Right cardiac atrium (tissue), 5 donors: ENCODE measurements around the gene RRM1. TPM values are rescaled to one million over a fixed set of nuclear protein-coding genes. Genes with fewer than 3 reads are reported as not detected.
A peak's percentile ranks its signal among the peaks of the same experiment; 100 is the strongest.

ENCODE experiments used
- ATAC-seq, 2 donors: fragments of 200-7000 bp; cut with Tn5 transposase; one replicate each; pipeline versions ENCODE4 v1.8.0 to v1.9.1; 2020; ENCODE audit warnings: moderate library complexity in 2 of 2, mild to moderate bottlenecking in 1 of 2
- DNase-seq, 3 donors: peaks; one replicate each; pipeline ENCODE4 v3.0.0-alpha.2; 2020
- H3K27ac ChIP-seq: one replicate; pipeline ENCODE4 v1.5.1; 2013; ENCODE audit warnings: mild to moderate bottlenecking, low read length, control low read depth, moderate library complexity
- H3K27me3 ChIP-seq: one replicate; pipeline ENCODE4 v1.6.1; 2013; ENCODE audit not compliant: control insufficient read depth, insufficient read depth
- H3K4me1 ChIP-seq: one replicate; pipeline ENCODE4 v1.6.1; 2013; ENCODE audit warnings: low read length; ENCODE audit not compliant: control insufficient read depth, insufficient read depth
- H3K4me3 ChIP-seq: one replicate; pipeline ENCODE4 v1.5.1; 2013; ENCODE audit warnings: low read length, control low read depth
- H3K9me3 ChIP-seq: one replicate; pipeline ENCODE4 v1.6.1; 2013; ENCODE audit warnings: low read length; ENCODE audit not compliant: control insufficient read depth
- WGBS: extraction: QIAGEN DNeasy Blood & Tissue Kit; methylation state at CpG from one replicate; pipeline ENCODE4 v1.1.7; 2013; 5-methylcytosine and 5-hydroxymethylcytosine counted together
- intact Hi-C, 4 donors: fragments of 100-400 bp; cut with DNase I; formaldehyde crosslinking; loops; one replicate each; pipeline versions ENCODE4 v1.11.0 to v1.14.0; 2022 to 2023
- polyA plus RNA-seq: library from polyadenylated mRNA; stranded (reverse); fragments of 200-250 nt; gene quantifications from one replicate; pipeline ENCODE4 v1.2.3, GENCODE V29; 2013
- total RNA-seq, 4 donors: library from RNA; stranded (reverse); fragmentation: NEBNext Ultra II Directional; extraction: Animal tissue kit (Norgen Biotek cat#: 25700); gene quantifications; one replicate each; pipeline ENCODE4 v1.2.1, GENCODE V29; 2021
- donor health status: healthy with polysubstance abuse.
- donor health status: DM: no; HTN: yes; CAD: no.
- donor health status: DM: no; HTN: no; CAD: no.
- donor health status: DM: no; HTN: yes; CAD: no; lungs with severe emphysema.
- donor health status: DM: yes; HTN: yes; CAD: no.

RRM1 gene
- total and polyA plus RNA-seq, 5 donors: 11.9 to 29.0 (median 26.4) TPM

DNA sequence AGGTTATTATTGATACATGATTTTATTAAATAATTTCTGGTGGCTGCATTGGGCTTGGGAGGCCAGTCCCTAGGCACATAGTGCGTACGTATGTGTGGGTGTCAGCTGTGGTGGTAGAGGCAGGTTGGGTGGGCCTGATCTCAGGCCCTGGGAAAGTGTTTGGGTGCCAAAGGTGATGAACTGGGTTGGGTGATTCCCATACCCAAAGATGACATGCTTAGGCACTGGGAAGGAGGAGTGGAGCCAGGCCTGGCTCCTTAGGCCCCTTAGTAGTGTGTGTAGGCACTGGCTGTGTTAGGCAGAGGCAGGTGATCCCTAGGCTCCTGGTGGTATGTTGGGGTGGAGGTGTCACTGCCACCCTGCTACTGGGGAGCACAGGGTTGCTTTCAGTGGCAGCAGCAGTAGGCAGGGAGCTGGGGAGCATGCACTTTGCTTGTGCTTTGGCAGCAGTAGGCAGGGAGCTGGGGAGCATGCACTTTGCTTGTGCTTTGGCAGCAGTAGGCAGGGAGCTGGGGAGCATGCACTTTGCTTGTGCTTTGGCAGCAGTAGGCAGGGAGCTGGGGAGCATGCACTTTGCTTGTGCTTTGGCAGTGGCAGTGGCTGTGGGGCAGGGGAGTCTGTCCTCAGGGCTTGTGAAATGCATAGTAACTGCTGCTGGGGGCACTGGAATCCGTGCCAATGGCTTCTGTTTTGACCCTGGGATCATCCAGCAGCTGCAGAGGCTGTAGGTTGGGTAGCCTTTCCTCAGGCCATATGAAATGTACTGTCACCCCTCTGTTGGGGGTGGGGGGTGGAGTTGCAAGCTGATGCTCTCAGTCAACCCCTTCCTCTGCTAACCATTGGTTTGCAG, 84.4 kb downstream of the RRM1 start:
- DNase-seq (no peak), ATAC-seq (no peak)
- WGBS: 63% methylated on average over 3 of the region's 3 CpGs
- Histone ChIP-seq H3K27me3 (no peaks in the 10 kb centered on the region), H3K4me1 (no peaks in the 10 kb centered on the region), H3K9me3 (no peaks in the 10 kb centered on the region), H3K27ac (no peak overlapping the region), H3K4me3 (no peak overlapping the region)
- intact Hi-C loops: no loop called here

GRCh38 chr11:4180441-4181183, 86.0 kb downstream of the RRM1 start:
- no peaks in the 10 kb centered on the region for H3K27me3 ChIP-seq
- H3K4me3 ChIP-seq: no peak overlapping the region
- WGBS: 96% methylated on average over 5 of the region's 5 CpGs
- no peaks in the 10 kb centered on the region for H3K9me3 ChIP-seq
- ATAC-seq (no peak), DNase-seq (no peak)
- intact Hi-C loops: no loop called here
- no peak overlapping the region for H3K27ac ChIP-seq
- H3K4me1 ChIP-seq: no peaks in the 10 kb centered on the region

DNA sequence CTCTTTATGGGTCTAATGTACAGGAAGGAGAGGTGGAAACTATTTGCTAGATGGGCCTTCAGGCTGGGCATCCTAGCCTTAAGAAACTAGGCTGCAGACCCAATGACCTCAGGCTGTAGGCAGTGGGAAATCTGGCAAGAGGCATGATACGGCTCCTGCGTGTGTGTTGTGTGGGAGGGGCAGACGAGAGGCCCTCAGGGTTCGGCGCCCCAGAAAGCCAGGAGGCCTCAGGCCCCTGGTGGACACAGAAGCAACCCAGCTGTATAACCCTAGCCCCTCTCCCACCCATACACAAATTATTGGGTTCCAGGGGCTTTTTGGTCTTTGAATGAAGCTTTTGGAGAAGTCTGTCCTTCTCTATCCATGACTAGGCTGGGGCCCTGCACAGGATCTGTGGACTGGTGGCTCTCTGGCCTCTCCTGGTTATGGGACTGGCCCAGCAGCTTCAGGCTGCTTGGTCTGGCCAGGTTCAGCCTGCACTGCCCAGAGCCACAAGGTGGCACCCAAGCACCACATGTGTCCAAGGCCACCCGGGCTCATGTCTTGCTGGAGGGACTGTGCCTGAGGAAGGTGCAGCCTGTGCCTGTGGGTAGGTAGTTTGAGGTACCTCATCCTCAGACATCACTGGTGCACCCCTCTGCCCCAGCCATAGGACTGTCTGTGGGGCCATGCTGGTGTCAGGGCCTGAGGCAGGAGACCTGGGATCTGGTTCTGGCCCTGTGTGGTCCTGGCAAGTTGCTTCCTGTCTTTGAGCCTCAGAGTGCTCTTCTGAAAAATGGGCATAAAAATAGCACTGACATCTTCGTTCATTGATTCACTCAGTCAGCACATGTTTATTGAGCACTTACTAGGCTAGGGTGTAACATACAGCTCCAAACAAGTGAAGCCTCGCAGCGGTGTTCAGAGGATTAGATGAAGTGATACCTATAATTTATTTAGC, 87.5 kb downstream of the RRM1 start:
- Histone ChIP-seq H3K27me3 (no peaks in the 10 kb centered on the region), H3K27ac (no peak overlapping the region), H3K4me1 (no peaks in the 10 kb centered on the region), H3K9me3 (no peaks in the 10 kb centered on the region), H3K4me3 (no peak overlapping the region)
- ATAC-seq (peak; percentile 69 to 72), DNase-seq (peak; percentile 47 to 80 (median 72))
- intact Hi-C loops: no loop called here
- WGBS: 56% methylated on average over 9 of the region's 9 CpGs

GRCh38 chr11:4183410-4184057, 88.9 kb downstream of the RRM1 start:
- WGBS: 84% methylated on average over 14 of the region's 14 CpGs
- H3K27ac ChIP-seq: no peak overlapping the region
- no peak for ATAC-seq
- DNase-seq: no peak
- intact Hi-C loops: no loop called here
- H3K4me3 ChIP-seq: no peak overlapping the region
- no peaks in the 10 kb centered on the region for H3K9me3 ChIP-seq
- H3K4me1 ChIP-seq: no peaks in the 10 kb centered on the region
- H3K27me3 ChIP-seq: no peaks in the 10 kb centered on the region

GRCh38 chr11:4184163-4184916, 89.7 kb downstream of the RRM1 start:
- no peaks in the 10 kb centered on the region for H3K9me3 ChIP-seq
- DNase-seq: no peak
- no peak overlapping the region for H3K27ac ChIP-seq
- no peaks in the 10 kb centered on the region for H3K27me3 ChIP-seq
- WGBS: 49% methylated on average over 7 of the region's 7 CpGs
- ATAC-seq: peak; percentile 2 to 15
- no peaks in the 10 kb centered on the region for H3K4me1 ChIP-seq
- no peak overlapping the region for H3K4me3 ChIP-seq
- intact Hi-C loops: no loop called here

DNA sequence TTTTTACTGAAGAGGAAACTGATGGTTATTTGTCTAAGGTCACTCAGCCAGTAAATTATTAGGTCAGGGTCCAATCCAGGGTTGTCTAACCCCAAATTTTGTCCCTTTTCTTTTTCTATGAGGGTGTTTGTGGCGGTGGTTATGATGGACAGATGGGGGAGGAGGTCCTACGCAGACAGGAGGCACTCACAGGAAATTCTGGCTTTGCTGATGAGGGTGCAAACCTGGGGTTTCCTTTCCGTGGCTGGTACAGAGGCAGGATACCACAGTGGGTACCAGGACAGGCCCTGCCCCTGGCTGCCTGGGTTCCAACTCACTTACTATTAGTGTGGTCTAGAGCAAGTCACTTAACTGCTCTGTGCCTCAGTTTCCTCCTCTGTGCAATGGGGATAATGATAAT, 91.0 kb downstream of the RRM1 start:
- H3K27ac ChIP-seq: no peak overlapping the region
- DNase-seq (no peak), ATAC-seq (no peak)
- intact Hi-C loops: loop anchor here in 3 of 4 donors (5.0 kb wide), 3 partner anchors 302 to 357 kb away; no protein-coding TSS in a partner anchor
- no peaks in the 10 kb centered on the region for H3K27me3 ChIP-seq
- H3K4me3 ChIP-seq: no peak overlapping the region
- H3K9me3 ChIP-seq: no peaks in the 10 kb centered on the region
- no peaks in the 10 kb centered on the region for H3K4me1 ChIP-seq
- WGBS: 67% methylated on average over 3 of the region's 3 CpGs

GRCh38 chr11:4186464-4187054, 92.0 kb downstream of the RRM1 start:
- ATAC-seq (no peak), DNase-seq (no peak)
- intact Hi-C loops: loop anchor here (1.0 to 5.0 kb wide), 6 partner anchors 301 to 356 kb away; no protein-coding TSS in a partner anchor
- no peaks in the 10 kb centered on the region for H3K27me3 ChIP-seq
- 38% methylated on average over 9 of the region's 9 CpGs for WGBS
- no peaks in the 10 kb centered on the region for H3K9me3 ChIP-seq
- no peaks in the 10 kb centered on the region for H3K4me1 ChIP-seq
- H3K27ac ChIP-seq: no peak overlapping the region
- H3K4me3 ChIP-seq: no peak overlapping the region

DNA sequence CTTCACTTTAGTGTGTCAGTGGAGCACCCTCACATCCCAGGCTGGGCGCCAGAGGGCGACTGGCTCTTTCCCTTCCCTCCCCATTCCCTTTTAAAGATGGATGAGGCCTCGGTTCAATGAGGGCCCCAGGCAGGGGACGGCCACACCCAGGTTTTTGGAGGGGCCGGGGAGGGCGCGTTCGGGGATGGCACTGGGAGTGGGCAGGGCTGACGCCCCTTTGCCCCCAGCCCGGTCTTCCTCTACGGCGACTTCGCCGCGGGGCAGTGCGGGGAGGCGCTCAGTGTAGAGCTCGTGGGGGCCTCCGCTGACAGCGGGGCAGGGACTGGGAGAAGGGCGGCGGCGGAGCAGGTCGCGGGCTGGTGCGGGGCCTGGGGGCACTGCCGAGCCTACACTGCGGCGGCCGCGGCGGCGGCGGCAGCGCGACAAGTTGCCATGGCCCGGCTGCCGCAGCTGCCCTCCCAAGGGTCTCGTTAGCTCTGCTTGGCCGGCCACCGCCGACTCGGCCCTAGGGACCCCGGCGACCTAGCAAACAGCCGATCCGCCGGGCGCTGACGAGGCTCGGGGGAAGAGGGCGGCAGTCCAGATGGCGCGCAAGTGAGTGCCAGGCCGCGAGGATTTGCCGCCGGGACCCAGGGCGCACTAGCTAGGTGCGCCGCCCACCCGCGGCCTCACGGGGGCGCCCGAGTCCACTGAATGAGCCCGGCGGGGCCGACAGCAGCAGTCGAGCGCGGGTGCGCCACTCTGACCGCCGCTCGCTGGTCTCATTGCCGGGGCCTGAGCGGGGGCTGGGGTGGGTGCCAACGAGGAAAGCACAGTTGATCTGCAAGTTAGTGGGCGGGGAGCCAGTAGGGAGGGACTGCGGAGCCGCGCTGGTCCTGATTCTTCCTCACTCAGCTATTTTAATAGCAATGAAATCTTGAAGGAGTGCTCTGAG, 92.7 kb downstream of the RRM1 start:
- Histone ChIP-seq H3K27ac (no peak overlapping the region), H3K27me3 (no peaks in the 10 kb centered on the region), H3K4me3 (peak overlapping the region; percentile 43), H3K4me1 (no peaks in the 10 kb centered on the region), H3K9me3 (no peaks in the 10 kb centered on the region)
- ATAC-seq (peak; percentile 96 to 97), DNase-seq (peak; percentile 97 to 99 (median 98))
- WGBS: under 1% methylated on average over 81 of the region's 83 CpGs
- intact Hi-C loops: loop anchor here (1.0 to 5.0 kb wide), 6 partner anchors 300 to 355 kb away; no protein-coding TSS in a partner anchor
